ENCODE results near the gene THRAP3.

- TF ChIP-seq POLR2AphosphoS5 (IDR thresholded peaks at IDR 0.05; ENCODE audit: low read depth, low read length) (no peak), TAF1 (IDR thresholded peaks at IDR 0.05; ENCODE audit: borderline replicate concordance, insufficient read depth, low read length) (no peak), SIN3A (IDR thresholded peaks at IDR 0.05; ENCODE audit: borderline replicate concordance, insufficient read depth, low read length) (no peak)
- TF ChIP-seq, protein P1, sequence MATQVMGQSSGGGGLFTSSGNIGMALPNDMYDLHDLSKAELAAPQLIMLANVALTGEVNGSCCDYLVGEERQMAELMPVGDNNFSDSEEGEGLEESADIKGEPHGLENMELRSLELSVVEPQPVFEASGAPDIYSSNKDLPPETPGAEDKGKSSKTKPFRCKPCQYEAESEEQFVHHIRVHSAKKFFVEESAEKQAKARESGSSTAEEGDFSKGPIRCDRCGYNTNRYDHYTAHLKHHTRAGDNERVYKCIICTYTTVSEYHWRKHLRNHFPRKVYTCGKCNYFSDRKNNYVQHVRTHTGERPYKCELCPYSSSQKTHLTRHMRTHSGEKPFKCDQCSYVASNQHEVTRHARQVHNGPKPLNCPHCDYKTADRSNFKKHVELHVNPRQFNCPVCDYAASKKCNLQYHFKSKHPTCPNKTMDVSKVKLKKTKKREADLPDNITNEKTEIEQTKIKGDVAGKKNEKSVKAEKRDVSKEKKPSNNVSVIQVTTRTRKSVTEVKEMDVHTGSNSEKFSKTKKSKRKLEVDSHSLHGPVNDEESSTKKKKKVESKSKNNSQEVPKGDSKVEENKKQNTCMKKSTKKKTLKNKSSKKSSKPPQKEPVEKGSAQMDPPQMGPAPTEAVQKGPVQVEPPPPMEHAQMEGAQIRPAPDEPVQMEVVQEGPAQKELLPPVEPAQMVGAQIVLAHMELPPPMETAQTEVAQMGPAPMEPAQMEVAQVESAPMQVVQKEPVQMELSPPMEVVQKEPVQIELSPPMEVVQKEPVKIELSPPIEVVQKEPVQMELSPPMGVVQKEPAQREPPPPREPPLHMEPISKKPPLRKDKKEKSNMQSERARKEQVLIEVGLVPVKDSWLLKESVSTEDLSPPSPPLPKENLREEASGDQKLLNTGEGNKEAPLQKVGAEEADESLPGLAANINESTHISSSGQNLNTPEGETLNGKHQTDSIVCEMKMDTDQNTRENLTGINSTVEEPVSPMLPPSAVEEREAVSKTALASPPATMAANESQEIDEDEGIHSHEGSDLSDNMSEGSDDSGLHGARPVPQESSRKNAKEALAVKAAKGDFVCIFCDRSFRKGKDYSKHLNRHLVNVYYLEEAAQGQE (IDR thresholded peaks at IDR 0.05; ENCODE audit: insufficient read depth in 1 of 2, low read depth in 2 of 2, low read length in 2 of 2) = no peak
Measured at GRCh38 chr1:36256558-36257374, 32.5 kb downstream of the THRAP3 start.
